NCI-H2029 (cell line): ENCODE data around the gene PDIA5.

Experiments
- DNase-seq: peaks from one replicate; lab custom pipeline; 2025; lab: John Stamatoyannopoulos, UW

PDIA5 gene

GRCh38 chr3:123169492-123169929 is 102.7 kb downstream of the PDIA5 start:
- no peak for DNase-seq

GRCh38 chr3:123169930-123170329 is 103.1 kb downstream of the PDIA5 start:
- DNase-seq: no peak

GRCh38 chr3:123180791-123181190 is 114.0 kb downstream of the PDIA5 start:
- DNase-seq: no peak

GRCh38 chr3:123186695-123187094 is 119.9 kb downstream of the PDIA5 start:
- no peak for DNase-seq

- no peak for DNase-seq
These were observed 121.2 kb downstream of the PDIA5 start for GRCh38 chr3:123188058-123188457.

GRCh38 chr3:123193448-123194101 is 126.8 kb downstream of the PDIA5 start:
- no peak for DNase-seq

GRCh38 chr3:123194552-123194951 is 127.7 kb downstream of the PDIA5 start:
- no peak for DNase-seq

- no peak for DNase-seq
These were observed 131.5 kb downstream of the PDIA5 start for GRCh38 chr3:123198372-123198771.

- no peak for DNase-seq
These were observed 134.4 kb downstream of the PDIA5 start for GRCh38 chr3:123201223-123201556.

GRCh38 chr3:123201557-123202427 is 135.0 kb downstream of the PDIA5 start, which contains the start of gene SEC22A:
Gene SEC22A (plus strand): TSS chr3:123201943. CDS start chr3:123209218, 7,275 bp downstream.
- DNase-seq: peak; percentile 96

- no peak for DNase-seq
These were observed 135.6 kb downstream of the PDIA5 start for GRCh38 chr3:123202451-123202850.
